GM12872 (cell line): ENCODE results near the gene THADA.

ENCODE experiments used
- CTCF ChIP-seq: IDR thresholded peaks from 3 replicates; pipeline ENCODE4 v1.5.1; 2011; ENCODE audit warnings: low read depth, mild to moderate bottlenecking, low read length, moderate library complexity; ENCODE audit not compliant: insufficient read depth

THADA gene

GRCh38 chr2:43307973-43308372, 287.9 kb downstream of the THADA start:
- TF ChIP-seq CTCF: no peak

GRCh38 chr2:43307046-43307445, 288.8 kb downstream of the THADA start:
- TF ChIP-seq CTCF: no peak

- no peak for TF ChIP-seq CTCF
Measured at GRCh38 chr2:43306197-43306596, 289.6 kb downstream of the THADA start.

- no peak for TF ChIP-seq CTCF
Measured at GRCh38 chr2:43305517-43305916, 290.3 kb downstream of the THADA start.

- TF ChIP-seq CTCF: no peak
Measured at GRCh38 chr2:43305012-43305411, 290.8 kb downstream of the THADA start.

- TF ChIP-seq CTCF: no peak
Measured at GRCh38 chr2:43303889-43304288, 291.9 kb downstream of the THADA start.

- no peak for TF ChIP-seq CTCF
Measured at GRCh38 chr2:43302961-43303494, 292.8 kb downstream of the THADA start.
